Large intestine (tissue), 3 donors: ENCODE data around the gene APOL4. TPM values are rescaled to one million over a fixed set of nuclear protein-coding genes. Genes with fewer than 3 reads are reported as not detected.
"Not testable (repeated sequence)": the region's sequence is repeated elsewhere in the genome, so short reads cannot be mapped to it uniquely, and the experiment has no call there.

Experiments
- DNase-seq, 2 donors: peaks; one replicate each; pipeline versions ENCODE4 v3.0.0 to v3.0.0-alpha.2; 2013
- H3K27ac ChIP-seq: one replicate; pipeline ENCODE4 v1.5.1; 2013; ENCODE audit warnings: low read length
- H3K27me3 ChIP-seq: 2 replicates; pipeline ENCODE4 v1.6.1; 2013; ENCODE audit warnings: low read length; ENCODE audit not compliant: control insufficient read depth, insufficient read depth
- H3K36me3 ChIP-seq: 2 replicates; pipeline ENCODE4 v1.6.1; 2013; ENCODE audit warnings: low read length; ENCODE audit not compliant: control insufficient read depth, insufficient read depth
- H3K4me1 ChIP-seq: one replicate; pipeline ENCODE4 v1.6.1; 2013; ENCODE audit warnings: low read length; ENCODE audit not compliant: control insufficient read depth, insufficient read depth
- H3K4me3 ChIP-seq: one replicate; pipeline ENCODE4 v1.5.1; 2013; ENCODE audit warnings: low read length
- H3K9me3 ChIP-seq: one replicate; pipeline ENCODE4 v1.6.1; 2013; ENCODE audit warnings: mild to moderate bottlenecking, low read depth, low read length, moderate library complexity; ENCODE audit not compliant: control insufficient read depth
- WGBS: methylation state at CpG from one replicate; pipeline ENCODE4 v1.1.5; 2013; ENCODE audit warnings: low lambda C conversion rate; ENCODE audit not compliant: insufficient coverage; 5-methylcytosine and 5-hydroxymethylcytosine counted together
- polyA plus RNA-seq: library from polyadenylated mRNA; unstranded; fragments of 120-200 nt; gene quantifications from one replicate; pipeline ENCODE4 v1.2.1, GENCODE V29; 2013

The APOL4 gene
- polyA plus RNA-seq, 1 donor, result 7.8 TPM

- H3K4me3 ChIP-seq, result no peak overlapping the region
- H3K27me3 ChIP-seq, result no peaks in the 10 kb centered on the region
- no peaks in the 10 kb centered on the region for H3K36me3 ChIP-seq
- WGBS, result 77% methylated on average over 3 of the region's 10 CpGs
- DNase-seq, result no peak
- H3K27ac ChIP-seq, result no peak overlapping the region
- H3K9me3 ChIP-seq, result no peaks in the 10 kb centered on the region
- no peaks in the 10 kb centered on the region for H3K4me1 ChIP-seq
These were observed 34.9 kb downstream of the APOL4 start for GRCh38 chr22:36166518-36167220.

- no peaks in the 10 kb centered on the region for H3K36me3 ChIP-seq
- WGBS, result no CpG with 5 or more reads among the region's 3 CpGs
- H3K27ac ChIP-seq, result no peak overlapping the region
These were observed 35.5 kb downstream of the APOL4 start for GRCh38 chr22:36166086-36166485.

GRCh38 chr22:36165141-36165540 lies 36.5 kb downstream of the APOL4 start:
- H3K4me3 ChIP-seq, result no peak overlapping the region
- no peaks in the 10 kb centered on the region for H3K9me3 ChIP-seq
- no peak overlapping the region for H3K27ac ChIP-seq
- peaks cover 4% of the 10 kb centered on the region for H3K4me1 ChIP-seq
- DNase-seq, result no peak
- WGBS, result no CpG with 5 or more reads among the region's 2 CpGs
- no peaks in the 10 kb centered on the region for H3K36me3 ChIP-seq
- H3K27me3 ChIP-seq, result no peaks in the 10 kb centered on the region

More at GRCh38 chr22:36166086-36166485, 35.5 kb downstream of the APOL4 start:
- no peak for DNase-seq
- no peaks in the 10 kb centered on the region for H3K4me1 ChIP-seq
- H3K4me3 ChIP-seq, result no peak overlapping the region
- no peaks in the 10 kb centered on the region for H3K27me3 ChIP-seq
- H3K9me3 ChIP-seq, result no peaks in the 10 kb centered on the region

- DNase-seq, result no peak
- peaks cover 5% of the 10 kb centered on the region for H3K4me1 ChIP-seq
- no peak overlapping the region for H3K27ac ChIP-seq
- H3K4me3 ChIP-seq, result no peak overlapping the region
- no peaks in the 10 kb centered on the region for H3K27me3 ChIP-seq
- H3K36me3 ChIP-seq, result no peaks in the 10 kb centered on the region
- WGBS, result no CpG with 5 or more reads among the region's 1 CpG
- H3K9me3 ChIP-seq, result no peaks in the 10 kb centered on the region
These were observed 37.0 kb downstream of the APOL4 start for GRCh38 chr22:36164621-36165020.

GRCh38 chr22:36163497-36163896 lies 38.1 kb downstream of the APOL4 start:
- Histone ChIP-seq H3K27ac (no peak overlapping the region), H3K9me3 (no peaks in the 10 kb centered on the region), H3K27me3 (no peaks in the 10 kb centered on the region), H3K4me3 (no peak overlapping the region), H3K4me1 (peaks cover 5% of the 10 kb centered on the region), H3K36me3 (no peaks in the 10 kb centered on the region)
- DNase-seq, result no peak
- WGBS, result no CpG with 5 or more reads among the region's 2 CpGs

GRCh38 chr22:36162127-36163034 lies 39.2 kb downstream of the APOL4 start:
- no peak overlapping the region for H3K4me3 ChIP-seq
- H3K27me3 ChIP-seq, result no peaks in the 10 kb centered on the region
- no peaks in the 10 kb centered on the region for H3K36me3 ChIP-seq
- no peak for DNase-seq
- H3K4me1 ChIP-seq, result peaks cover 5% of the 10 kb centered on the region
- WGBS, result 86% methylated on average over 3 of the region's 6 CpGs
- H3K27ac ChIP-seq, result no peak overlapping the region
- no peaks in the 10 kb centered on the region for H3K9me3 ChIP-seq

GRCh38 chr22:36161793-36162126 lies 39.8 kb downstream of the APOL4 start:
- not testable (repeated sequence) for H3K4me3 ChIP-seq, H3K27ac ChIP-seq, DNase-seq, H3K9me3 ChIP-seq, H3K4me1 ChIP-seq, H3K36me3 ChIP-seq, H3K27me3 ChIP-seq
- WGBS, result 80% methylated on average over 1 of the region's 5 CpGs

GRCh38 chr22:36160499-36160942 lies 41.1 kb downstream of the APOL4 start, which contains the start of gene APOL3:
Gene APOL3 (minus strand): TSS chr22:36160755. CDS start chr22:36149055, 11,700 bp downstream.
- peak within 1 kb of the TSS; percentile 19 for H3K4me3 ChIP-seq
- peaks cover 16% of the 10 kb centered on the region for H3K4me1 ChIP-seq
- H3K27ac ChIP-seq, result peak within 1 kb of the TSS; percentile 9
- no CpG with 5 or more reads among the region's 3 CpGs for WGBS
- no peaks in the 10 kb centered on the region for H3K9me3 ChIP-seq
- peak; percentile 42 to 65 for DNase-seq
- H3K36me3 ChIP-seq, result no peaks in the 10 kb centered on the region
- H3K27me3 ChIP-seq, result no peaks in the 10 kb centered on the region

- peaks cover 18% of the 10 kb centered on the region for H3K4me1 ChIP-seq
- peak overlapping the region; percentile 1 for H3K4me3 ChIP-seq
- H3K27me3 ChIP-seq, result no peaks in the 10 kb centered on the region
- H3K9me3 ChIP-seq, result no peaks in the 10 kb centered on the region
- WGBS, result no CpG with 5 or more reads among the region's 15 CpGs
- H3K27ac ChIP-seq, result peak overlapping the region; percentile 49
- no peaks in the 10 kb centered on the region for H3K36me3 ChIP-seq
- DNase-seq, result peak; percentile 37 to 67
These were observed 44.8 kb downstream of the APOL4 start for GRCh38 chr22:36156515-36157419.

GRCh38 chr22:36156119-36156514 lies 45.5 kb downstream of the APOL4 start:
- no CpG with 5 or more reads among the region's 8 CpGs for WGBS
- H3K4me1 ChIP-seq, result peaks cover 18% of the 10 kb centered on the region

More at GRCh38 chr22:36156119-36156514, 45.5 kb downstream of the APOL4 start:
- Histone ChIP-seq H3K27ac (peak overlapping the region; percentile 49), H3K9me3 (no peaks in the 10 kb centered on the region), H3K36me3 (no peaks in the 10 kb centered on the region), H3K27me3 (no peaks in the 10 kb centered on the region), H3K4me3 (peak overlapping the region; percentile 1)
- no peak for DNase-seq
